ENCODE data around the gene MEGF11.

DNA sequence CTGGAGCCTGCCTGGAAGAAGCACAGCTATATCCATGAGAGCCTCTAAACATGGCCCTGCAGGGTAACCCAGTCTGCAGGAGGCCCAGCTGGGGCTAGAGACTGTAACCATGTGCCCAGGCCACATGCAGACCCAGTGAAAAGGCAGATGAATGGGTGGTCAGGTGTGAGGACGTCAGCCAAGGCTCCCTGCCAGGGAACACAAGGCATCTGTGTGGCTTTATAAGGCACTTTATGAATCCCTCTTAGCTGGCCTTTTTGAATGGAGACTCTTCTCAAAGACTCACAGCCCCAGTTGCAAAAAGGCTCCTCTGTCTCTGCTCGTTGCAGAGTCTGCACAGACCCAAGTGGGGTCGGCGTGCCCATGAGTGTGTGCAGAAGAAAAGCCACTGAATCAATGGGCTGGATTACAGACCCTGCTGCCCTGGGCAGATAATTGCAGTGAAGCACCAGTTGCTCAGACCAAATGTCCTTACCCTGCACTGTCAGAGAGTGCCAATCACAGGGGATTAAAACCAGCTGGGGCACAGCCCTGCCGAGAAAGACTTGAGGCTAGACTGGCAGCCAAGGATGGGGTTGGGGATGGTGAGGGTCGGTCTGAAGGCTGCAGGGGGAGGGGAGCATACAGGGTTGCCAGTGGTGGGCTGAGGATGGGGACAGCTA lies 230.1 kb downstream of the MEGF11 start:
- TF ChIP-seq POLR2AphosphoS5 (IDR thresholded peaks at IDR 0.05; ENCODE audit: low read depth) (no peak), REST (IDR thresholded peaks at IDR 0.05; ENCODE audit: insufficient replicate concordance, low read depth) (no peak), CTCF (IDR thresholded peaks at IDR 0.05; ENCODE audit: insufficient read depth, low read length) (no peak), GABPA (IDR thresholded peaks at IDR 0.05; ENCODE audit: low read depth) (no peak), SPI1 (IDR thresholded peaks at IDR 0.05; ENCODE audit: borderline replicate concordance, low read depth) (no peak)
